ENCODE results near the gene SMPD1. TPM values are rescaled to one million over a fixed set of nuclear protein-coding genes. Genes with fewer than 3 reads are reported as not detected.
A peak's percentile ranks its signal among the peaks of the same experiment; 100 is the strongest.

The SMPD1 gene
- total and polyA plus RNA-seq, 2 of the 8 experiments (the other 6 are each of a cell fraction or from before 2014, with no cell fraction given): 1.9 to 2.4 TPM

GRCh38 chr11:6351782-6352382, 38.4 kb upstream of the SMPD1 start:
- no peak overlapping the region for H3K4ac ChIP-seq (replicated peaks; ENCODE audit: insufficient read length, low read depth, low read length)
- no peak overlapping the region for H3K27ac ChIP-seq (ENCODE audit: low read depth, low read length)
- no peak overlapping the region for H4K8ac ChIP-seq (ENCODE audit: extremely low read depth, insufficient read depth, low read length)
- H2BK120ac ChIP-seq (replicated peaks; ENCODE audit: low read depth, low read length): no peak overlapping the region
- ChIA-PET CTCF (ENCODE audit: partially characterized antibody) (interaction anchor here (0.7 to 7.4 kb wide), 23 partner anchors 7 to 360 kb away, joined by 3 to 145 read pairs (median 5); partner anchors contain the start of genes CAVIN3 and CCKBR), POLR2A (ENCODE audit: partially characterized antibody) (interaction anchor here (0.7 to 1.1 kb wide), 4 partner anchors 44 to 115 kb away, joined by 3 read pairs; no protein-coding TSS in a partner anchor)
- H3K56ac ChIP-seq (replicated peaks; ENCODE audit: insufficient read length, low read depth, low read length): no peak overlapping the region
- no peak overlapping the region for H2BK5ac ChIP-seq (ENCODE audit: low read depth, low read length)
- TF ChIP-seq POLR2A (IDR thresholded peaks at IDR 0.05; ENCODE audit: control extremely low read depth in 1 of 2, low read depth in 2 of 2, low read length in 2 of 2) (no peak), TAF7 (optimal IDR thresholded peaks at IDR 0.05; ENCODE audit: borderline replicate concordance, low read depth, low read length) (no peak), RFX5 (IDR thresholded peaks at IDR 0.05; ENCODE audit: borderline replicate concordance, low read depth, low read length) (no peak), JUN (IDR thresholded peaks at IDR 0.05; ENCODE audit: low read depth, low read length) (no peak), SIRT6 (IDR thresholded peaks at IDR 0.05; ENCODE audit: low read length) (no peak), BCL11A (IDR thresholded peaks at IDR 0.05; ENCODE audit: low read depth in 2 of 2, low read length in 2 of 2) (no peak)
- H2AFZ ChIP-seq (ENCODE audit: low read length): 0 out of 2 replicates have a peak overlapping the region, but pooled peaks have one; percentile 54
- H3K18ac ChIP-seq (ENCODE audit: extremely low read depth, low read length): no peak overlapping the region
- no peaks in the 10 kb centered on the region for H3K79me2 ChIP-seq (ENCODE audit: control insufficient read depth in 1 of 2, insufficient read depth in 2 of 2, low read length in 2 of 2)
- no peaks in the 10 kb centered on the region for H3K23me2 ChIP-seq (ENCODE audit: low read depth, low read length)
- H2BK15ac ChIP-seq (ENCODE audit: low read length): no peak overlapping the region
- no peak overlapping the region for H2AK5ac ChIP-seq (ENCODE audit: low read depth, low read length)
- no peaks in the 10 kb centered on the region for H3K27me3 ChIP-seq (replicated peaks in 1 of 4; ENCODE audit: control insufficient read depth in 3 of 4, extremely low read depth in 1 of 4, insufficient read depth in 3 of 4, low read length in 3 of 4)
- H4K20me1 ChIP-seq (replicated peaks in 1 of 2; ENCODE audit: control insufficient read depth in 1 of 2, insufficient read depth in 2 of 2, low read length in 2 of 2): no peaks in the 10 kb centered on the region
- no peaks in the 10 kb centered on the region for H3K4me1 ChIP-seq (replicated peaks in 1 of 4; ENCODE audit: control insufficient read depth in 3 of 4, insufficient read depth in 4 of 4, low read length in 3 of 4)
- H3K4me3 ChIP-seq (ENCODE audit: extremely low read depth in 1 of 4, insufficient read depth in 2 of 4, low read depth in 3 of 4, low read length in 4 of 4): no peak overlapping the region
- H3K23ac ChIP-seq (ENCODE audit: insufficient read length): no peak overlapping the region
- H3K4me2 ChIP-seq (ENCODE audit: insufficient read depth in 1 of 2, low read depth in 2 of 2, low read length in 2 of 2): no peak overlapping the region
- H4K91ac ChIP-seq (replicated peaks; ENCODE audit: insufficient read length, low read length): no peak overlapping the region
- H4K5ac ChIP-seq (ENCODE audit: insufficient read length, low read depth, low read length): no peak overlapping the region
- no peak for FAIRE-seq
- no peaks in the 10 kb centered on the region for H3K79me1 ChIP-seq (ENCODE audit: low read depth, low read length)
- no peak overlapping the region for H3K9ac ChIP-seq (replicated peaks in 1 of 4; ENCODE audit: extremely low read depth in 1 of 4, low read depth in 3 of 4, low read length in 3 of 4)
- no peaks in the 10 kb centered on the region for H3K36me3 ChIP-seq (ENCODE audit: control insufficient read depth in 2 of 4, insufficient read depth in 4 of 4, low read length in 3 of 4)
- no peak overlapping the region; the same call in 1 of the 2 replicates for H2BK12ac ChIP-seq (ENCODE audit: low read depth, low read length)
- H2BK20ac ChIP-seq (ENCODE audit: low read length): peak overlapping the region; percentile 4; the same call in 1 of the 2 replicates
- no peak for DNase-seq (ENCODE audit: low read depth in 1 of 2, low spot score in 2 of 2)
- 86% methylated on average over 5 of the region's 5 CpGs; no CpG with 5 or more reads in 1 of the 2 experiments for WGBS, 2 experiments (ENCODE audit: extremely low coverage in 1 of 2, insufficient coverage in 1 of 2, insufficient read length in 1 of 2, insufficient replicate concordance in 2 of 2, low coverage in 1 of 2, low lambda C conversion rate in 2 of 2, missing lambda C conversion rate in 1 of 2)
- H3K9me3 ChIP-seq (ENCODE audit: insufficient read depth in 2 of 2, low read depth in 1 of 2, low read length in 1 of 2): no peaks in the 10 kb centered on the region
- H3K14ac ChIP-seq (ENCODE audit: insufficient read length): no peak overlapping the region
